GM21619 (cell line): ENCODE results near the gene CUBN.

Experiments
- ATAC-seq: cut with Tn5 transposase; IDR thresholded peaks from one replicate; pipeline ENCODE4 v1.9.1; 2021; ENCODE audit not compliant: unreplicated experiment

CUBN gene

GRCh38 chr10:17109475-17110207, 20.0 kb downstream of the CUBN start:
- no peak for ATAC-seq

GRCh38 chr10:17109046-17109445, 20.6 kb downstream of the CUBN start:
- no peak for ATAC-seq

- no peak for ATAC-seq
Measured at GRCh38 chr10:17106991-17107390, 22.6 kb downstream of the CUBN start.

GRCh38 chr10:17101910-17102266, 27.7 kb downstream of the CUBN start:
- no peak for ATAC-seq

- ATAC-seq, result no peak
Measured at GRCh38 chr10:17101257-17101909, 28.2 kb downstream of the CUBN start.

GRCh38 chr10:17100586-17100985, 29.0 kb downstream of the CUBN start:
- ATAC-seq, result no peak

GRCh38 chr10:17098012-17098411, 31.6 kb downstream of the CUBN start:
- ATAC-seq, result no peak

GRCh38 chr10:17094844-17095243, 34.8 kb downstream of the CUBN start:
- no peak for ATAC-seq

- ATAC-seq, result no peak
Measured at GRCh38 chr10:17092986-17093803, 36.4 kb downstream of the CUBN start.

- ATAC-seq, result no peak
Measured at GRCh38 chr10:17092216-17092944, 37.2 kb downstream of the CUBN start.

- ATAC-seq, result no peak
Measured at GRCh38 chr10:17088118-17088806, 41.3 kb downstream of the CUBN start.

GRCh38 chr10:17086865-17087367, 42.7 kb downstream of the CUBN start:
- no peak for ATAC-seq

- no peak for ATAC-seq
Measured at GRCh38 chr10:17085011-17085725, 44.4 kb downstream of the CUBN start.

GRCh38 chr10:17084258-17084657, 45.4 kb downstream of the CUBN start:
- ATAC-seq, result no peak

- ATAC-seq, result no peak
Measured at GRCh38 chr10:17081431-17081830, 48.2 kb downstream of the CUBN start.

GRCh38 chr10:17077890-17078289, 51.7 kb downstream of the CUBN start:
- no peak for ATAC-seq

- no peak for ATAC-seq
Measured at GRCh38 chr10:17077346-17077781, 52.2 kb downstream of the CUBN start.

- no peak for ATAC-seq
Measured at GRCh38 chr10:17076626-17077345, 52.8 kb downstream of the CUBN start.
